Peyer's patch (tissue), 4 donors: Measurements from ENCODE around the gene MRLN.

ENCODE experiments used
- CTCF ChIP-seq, 6 experiments: fragments of 450-650 bp in 4 of 6; fragments of 200-600 bp in 2 of 6; sonication (generic) in 1 of 6; IDR thresholded peaks; one replicate each; pipeline ENCODE4 v1.5.1; 2017 to 2019; ENCODE audit warnings: antibody characterized with exemption in 6 of 6, mild to moderate bottlenecking in 3 of 6, moderate library complexity in 1 of 6
- POLR2A ChIP-seq, 2 donors: fragments of 450-650 bp; IDR thresholded peaks; one replicate each; pipeline ENCODE4 v1.5.1; 2017; ENCODE audit warnings: antibody characterized with exemption in 2 of 2, mild to moderate bottlenecking in 2 of 2, moderate library complexity in 2 of 2

GRCh38 chr10:59793919-59794318, 40.7 kb upstream of the MRLN start:
- TF ChIP-seq CTCF (IDR thresholded peaks at IDR 0.05) (no peak), POLR2A (IDR thresholded peaks at IDR 0.05) (no peak)
